ENCODE results near the gene PCBP3. TPM values are rescaled to one million over a fixed set of nuclear protein-coding genes. Genes with fewer than 3 reads are reported as not detected.

The PCBP3 gene
- total RNA-seq, 1 experiment from 2014 or later = 10.9 TPM

DNA sequence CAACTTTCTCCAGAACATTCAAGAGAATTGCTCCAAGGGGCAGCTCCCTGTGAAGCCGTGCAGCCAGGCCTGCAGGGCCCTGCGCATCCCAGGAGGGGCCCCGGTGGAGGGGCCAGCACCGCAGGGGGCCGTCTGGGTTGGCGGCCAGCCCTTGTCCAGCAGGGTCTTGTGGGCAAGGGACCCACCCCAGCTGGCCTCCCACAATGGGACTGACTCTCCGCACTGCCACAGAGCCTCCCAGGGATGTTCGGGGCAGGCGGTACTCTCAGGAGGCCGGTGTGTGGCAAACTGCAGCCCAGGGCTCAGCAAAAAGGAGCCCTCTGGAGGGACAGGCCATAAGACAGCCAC is 269.9 kb downstream of the PCBP3 start:
- no peak overlapping the region for H3K4me3 Mint-ChIP-seq
- H3T11ph ChIP-seq (ENCODE audit: low read length) = no peak overlapping the region
- H3K4me1 Mint-ChIP-seq = no peaks in the 10 kb centered on the region
- no peak overlapping the region for H3K18ac ChIP-seq (ENCODE audit: insufficient read length, low read depth, low read length)
- no peak overlapping the region for H3K4ac ChIP-seq (ENCODE audit: low read depth, low read length)
- TF ChIP-seq, protein P1, sequence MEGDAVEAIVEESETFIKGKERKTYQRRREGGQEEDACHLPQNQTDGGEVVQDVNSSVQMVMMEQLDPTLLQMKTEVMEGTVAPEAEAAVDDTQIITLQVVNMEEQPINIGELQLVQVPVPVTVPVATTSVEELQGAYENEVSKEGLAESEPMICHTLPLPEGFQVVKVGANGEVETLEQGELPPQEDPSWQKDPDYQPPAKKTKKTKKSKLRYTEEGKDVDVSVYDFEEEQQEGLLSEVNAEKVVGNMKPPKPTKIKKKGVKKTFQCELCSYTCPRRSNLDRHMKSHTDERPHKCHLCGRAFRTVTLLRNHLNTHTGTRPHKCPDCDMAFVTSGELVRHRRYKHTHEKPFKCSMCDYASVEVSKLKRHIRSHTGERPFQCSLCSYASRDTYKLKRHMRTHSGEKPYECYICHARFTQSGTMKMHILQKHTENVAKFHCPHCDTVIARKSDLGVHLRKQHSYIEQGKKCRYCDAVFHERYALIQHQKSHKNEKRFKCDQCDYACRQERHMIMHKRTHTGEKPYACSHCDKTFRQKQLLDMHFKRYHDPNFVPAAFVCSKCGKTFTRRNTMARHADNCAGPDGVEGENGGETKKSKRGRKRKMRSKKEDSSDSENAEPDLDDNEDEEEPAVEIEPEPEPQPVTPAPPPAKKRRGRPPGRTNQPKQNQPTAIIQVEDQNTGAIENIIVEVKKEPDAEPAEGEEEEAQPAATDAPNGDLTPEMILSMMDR (conservative IDR thresholded peaks at IDR 0.05) = no peak
- H2AFZ ChIP-seq (ENCODE audit: low read length) = no peak overlapping the region
- no peaks in the 10 kb centered on the region for H3K27me3 ChIP-seq (ENCODE audit: insufficient read depth, low read length)
- no peak overlapping the region for H4K5ac ChIP-seq (ENCODE audit: insufficient read length, low read depth, low read length)
- H3K56ac ChIP-seq (ENCODE audit: insufficient read length, low read depth, low read length) = no peak overlapping the region
- no peak overlapping the region for H2BK5ac ChIP-seq (ENCODE audit: insufficient read length, low read length)
- H3K27ac ChIP-seq (ENCODE audit: insufficient read length, low read depth, low read length) = no peak overlapping the region
- no peaks in the 10 kb centered on the region for H3K79me1 ChIP-seq (ENCODE audit: insufficient read depth, low read depth, low read length, poor library complexity, severe bottlenecking)
- H4K8ac ChIP-seq (replicated peaks; ENCODE audit: insufficient read length, low read depth, low read length) = no peak overlapping the region
- H3K27ac Mint-ChIP-seq = no peak overlapping the region
- H3K23me2 ChIP-seq (ENCODE audit: insufficient read length, low read depth, low read length, poor library complexity, severe bottlenecking) = no peaks in the 10 kb centered on the region
- peaks cover 4% of the 10 kb centered on the region for H3K27me3 Mint-ChIP-seq (ENCODE audit: low read depth)
- DNase-seq = no peak
- H2BK120ac ChIP-seq (ENCODE audit: low read depth, low read length, poor library complexity, severe bottlenecking) = no peak overlapping the region
- no peaks in the 10 kb centered on the region for H3K4me1 ChIP-seq (ENCODE audit: insufficient read depth, low read length)
- no peak overlapping the region for H4K91ac ChIP-seq (ENCODE audit: insufficient read length, low read depth, low read length)
- no peaks in the 10 kb centered on the region for H4K20me1 ChIP-seq (ENCODE audit: control insufficient read depth, insufficient read depth, insufficient read length)
- no peak overlapping the region for H2BK15ac ChIP-seq (ENCODE audit: low read depth, low read length)
- no CpG with 5 or more reads among the region's 10 CpGs for WGBS (ENCODE audit: extremely low coverage, insufficient read length, low lambda C conversion rate)
- H3K9me3 Mint-ChIP-seq = no peaks in the 10 kb centered on the region
- H2BK20ac ChIP-seq (ENCODE audit: low read depth, low read length, poor library complexity, severe bottlenecking) = no peak overlapping the region
- no peak overlapping the region for H3K4me2 ChIP-seq (ENCODE audit: insufficient read depth, insufficient read length, low read length)
- no peak overlapping the region for H2AK5ac ChIP-seq (ENCODE audit: insufficient read length, low read length)
- no peaks in the 10 kb centered on the region for H3K9me3 ChIP-seq (ENCODE audit: control insufficient read depth, low read depth, low read length)
- H3K9ac ChIP-seq (ENCODE audit: extremely low read depth, insufficient read length, low read length) = no peak overlapping the region
- H3K79me2 ChIP-seq (ENCODE audit: insufficient read depth, low read length) = no peaks in the 10 kb centered on the region
- no peaks in the 10 kb centered on the region; a peak in 2 of 7 replicates for H3K36me3 Mint-ChIP-seq (ENCODE audit: insufficient read depth in 1 of 3, low read depth in 3 of 3)
- no peak overlapping the region for H2BK12ac ChIP-seq (ENCODE audit: insufficient read length, low read depth, low read length)
- H3K14ac ChIP-seq (ENCODE audit: insufficient read depth, low read length) = no peak overlapping the region
- H3K23ac ChIP-seq (ENCODE audit: insufficient read length, low read depth, low read length) = no peak overlapping the region
